Stimulated activated naive CD8-positive, alpha-beta T cell treated with anti-CD3 and anti-CD28 coated beads, Interleukin-15, Interleukin-2, amounts not matched to agents 100 ng/mL and 50 ng/mL, for 24 hours (primary cell): ENCODE results near the gene SIDT1.

Experiments
- H3K27ac Mint-ChIP-seq: one replicate; pipeline ENCODE4 v1.8.0; 2021; ENCODE audit warnings: mild to moderate bottlenecking, mixed read lengths
- H3K27me3 Mint-ChIP-seq: one replicate; pipeline ENCODE4 v1.8.0; 2021; ENCODE audit warnings: mixed read lengths
- H3K36me3 Mint-ChIP-seq: one replicate; pipeline ENCODE4 v1.8.0; 2021; ENCODE audit warnings: low read depth, mixed read lengths
- H3K4me1 Mint-ChIP-seq: one replicate; pipeline ENCODE4 v1.8.0; 2021; ENCODE audit warnings: low read depth, mixed read lengths
- H3K4me3 Mint-ChIP-seq: one replicate; pipeline ENCODE4 v1.8.0; 2021; ENCODE audit warnings: mild to moderate bottlenecking, mixed read lengths
- H3K9me3 Mint-ChIP-seq: one replicate; pipeline ENCODE4 v1.8.0; 2021; ENCODE audit warnings: mixed read lengths

Gene SIDT1

GRCh38 chr3:113654851-113655250, 122.5 kb downstream of the SIDT1 start:
- Mint-ChIP-seq H3K9me3 (no peaks in the 10 kb centered on the region), H3K27ac (no peak overlapping the region), H3K4me1 (peaks cover 16% of the 10 kb centered on the region), H3K4me3 (no peak overlapping the region), H3K36me3 (peaks cover 58% of the 10 kb centered on the region), H3K27me3 (no peaks in the 10 kb centered on the region)

GRCh38 chr3:113658107-113658506, 125.8 kb downstream of the SIDT1 start:
- peaks cover 22% of the 10 kb centered on the region for H3K4me1 Mint-ChIP-seq
- no peaks in the 10 kb centered on the region for H3K27me3 Mint-ChIP-seq
- H3K27ac Mint-ChIP-seq = no peak overlapping the region
- peaks cover 71% of the 10 kb centered on the region for H3K36me3 Mint-ChIP-seq
- no peak overlapping the region for H3K4me3 Mint-ChIP-seq
- no peaks in the 10 kb centered on the region for H3K9me3 Mint-ChIP-seq

DNA sequence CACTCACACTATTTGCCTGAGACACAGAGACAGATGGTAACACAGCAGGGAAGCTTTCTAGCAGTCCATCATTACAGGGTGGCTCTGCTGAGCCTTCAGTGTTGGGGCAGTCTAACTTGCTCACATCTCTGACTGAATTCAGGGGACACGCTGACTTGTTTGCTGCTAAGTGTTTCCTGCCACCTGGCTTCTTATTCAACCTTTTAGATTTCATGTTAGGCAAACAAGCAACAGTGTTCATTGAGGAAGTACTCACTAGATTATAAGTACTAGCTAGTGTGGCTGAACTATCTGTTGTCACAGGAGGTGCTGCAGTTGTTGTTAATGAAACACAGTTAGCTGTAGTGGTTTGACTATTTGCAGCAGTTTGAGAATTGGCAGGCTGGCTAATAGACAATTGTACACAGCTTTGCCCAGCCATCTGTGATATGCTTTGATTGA, 126.8 kb downstream of the SIDT1 start:
- Mint-ChIP-seq H3K4me1 (peaks cover 22% of the 10 kb centered on the region), H3K27me3 (no peaks in the 10 kb centered on the region), H3K27ac (no peak overlapping the region), H3K9me3 (no peaks in the 10 kb centered on the region), H3K36me3 (peaks cover 81% of the 10 kb centered on the region), H3K4me3 (no peak overlapping the region)

GRCh38 chr3:113659996-113660395, 127.6 kb downstream of the SIDT1 start:
- no peak overlapping the region for H3K27ac Mint-ChIP-seq
- H3K9me3 Mint-ChIP-seq = no peaks in the 10 kb centered on the region
- H3K4me1 Mint-ChIP-seq = peaks cover 24% of the 10 kb centered on the region
- H3K27me3 Mint-ChIP-seq = no peaks in the 10 kb centered on the region
- H3K36me3 Mint-ChIP-seq = peaks cover 83% of the 10 kb centered on the region
- H3K4me3 Mint-ChIP-seq = no peak overlapping the region

DNA sequence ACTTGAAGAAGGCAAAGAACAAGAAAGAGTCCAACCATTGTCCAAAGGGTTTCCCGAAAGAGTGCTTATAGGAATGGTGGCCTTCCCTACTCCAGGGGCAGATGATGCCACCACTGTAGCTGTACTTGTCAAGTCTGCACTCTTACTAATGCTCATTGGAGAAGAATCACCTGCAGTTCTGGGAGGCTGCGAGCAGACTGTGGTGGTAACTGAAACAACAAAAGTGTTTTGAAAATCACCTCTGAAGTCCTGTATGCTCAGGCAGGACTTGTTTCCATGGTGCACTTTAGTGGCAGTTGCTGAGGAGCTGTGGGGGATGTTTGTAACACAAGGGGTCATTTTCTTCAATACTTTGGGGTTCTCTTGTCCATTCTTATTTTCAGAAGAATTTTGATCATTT, 128.1 kb downstream of the SIDT1 start:
- H3K9me3 Mint-ChIP-seq = no peaks in the 10 kb centered on the region
- H3K4me3 Mint-ChIP-seq = no peak overlapping the region
- no peaks in the 10 kb centered on the region for H3K27me3 Mint-ChIP-seq
- peaks cover 22% of the 10 kb centered on the region for H3K4me1 Mint-ChIP-seq
- peaks cover 83% of the 10 kb centered on the region for H3K36me3 Mint-ChIP-seq
- H3K27ac Mint-ChIP-seq = peak overlapping the region; percentile 12

DNA sequence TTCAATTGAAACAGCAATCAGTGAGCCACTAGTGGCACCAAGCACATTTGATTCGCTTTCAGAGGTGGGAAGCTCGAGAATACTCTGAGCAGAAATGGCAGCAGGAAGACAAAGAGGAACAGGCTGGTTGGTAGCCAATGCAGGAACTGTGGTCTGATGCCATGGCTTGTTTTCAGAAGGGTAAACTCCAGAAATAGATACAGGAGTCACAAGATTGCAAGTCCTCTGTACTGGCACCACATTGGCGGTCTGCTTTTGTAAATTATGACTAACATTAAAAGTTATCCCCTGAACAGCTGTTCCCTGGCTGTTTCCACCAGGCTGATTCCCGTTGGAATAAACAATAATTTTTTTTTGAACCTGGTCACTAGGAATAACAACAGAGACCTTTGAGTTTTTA, 128.5 kb downstream of the SIDT1 start:
- H3K27ac Mint-ChIP-seq = peak overlapping the region; percentile 12
- H3K27me3 Mint-ChIP-seq = no peaks in the 10 kb centered on the region
- H3K4me3 Mint-ChIP-seq = no peak overlapping the region

GRCh38 chr3:113662824-113663223, 130.5 kb downstream of the SIDT1 start:
- no peak overlapping the region for H3K4me3 Mint-ChIP-seq
- no peaks in the 10 kb centered on the region for H3K9me3 Mint-ChIP-seq
- H3K27me3 Mint-ChIP-seq = no peaks in the 10 kb centered on the region
- H3K27ac Mint-ChIP-seq = peak overlapping the region; percentile 23
- peaks cover 25% of the 10 kb centered on the region for H3K4me1 Mint-ChIP-seq
- peaks cover 67% of the 10 kb centered on the region for H3K36me3 Mint-ChIP-seq

More for the DNA sequence above, 128.5 kb downstream of the SIDT1 start:
- Mint-ChIP-seq H3K36me3 (peaks cover 81% of the 10 kb centered on the region), H3K4me1 (peaks cover 22% of the 10 kb centered on the region), H3K9me3 (no peaks in the 10 kb centered on the region)

DNA sequence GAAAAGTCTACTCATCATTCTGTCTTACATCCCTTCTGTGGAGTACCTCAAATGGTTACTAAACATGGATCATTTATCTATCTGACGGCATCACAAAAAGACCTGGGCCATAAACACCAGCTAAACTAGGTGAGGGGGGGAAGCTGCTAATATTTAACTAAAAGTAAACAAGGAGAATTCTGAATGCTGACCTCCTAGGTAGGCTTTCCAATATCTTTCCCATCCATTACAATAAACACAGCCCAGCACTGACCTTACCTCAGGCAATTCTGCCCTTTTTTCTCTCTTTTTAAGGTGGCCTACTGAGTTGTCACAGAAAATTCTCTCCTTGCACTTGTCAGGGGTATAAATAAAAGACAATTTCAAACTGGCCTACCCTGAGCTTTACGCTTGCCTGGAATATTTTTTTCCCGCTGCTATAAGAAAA, 131.0 kb downstream of the SIDT1 start:
- no peaks in the 10 kb centered on the region for H3K9me3 Mint-ChIP-seq
- peaks cover 62% of the 10 kb centered on the region for H3K36me3 Mint-ChIP-seq
- H3K4me1 Mint-ChIP-seq = peaks cover 28% of the 10 kb centered on the region
- peak overlapping the region; percentile 23 for H3K27ac Mint-ChIP-seq
- H3K27me3 Mint-ChIP-seq = no peaks in the 10 kb centered on the region
- no peak overlapping the region for H3K4me3 Mint-ChIP-seq

GRCh38 chr3:113663761-113664160, 131.4 kb downstream of the SIDT1 start:
- Mint-ChIP-seq H3K4me1 (peaks cover 32% of the 10 kb centered on the region), H3K4me3 (no peak overlapping the region)

GRCh38 chr3:113664523-113665094, 132.3 kb downstream of the SIDT1 start:
- peaks cover 31% of the 10 kb centered on the region for H3K4me1 Mint-ChIP-seq
- no peaks in the 10 kb centered on the region for H3K27me3 Mint-ChIP-seq
- peaks cover 65% of the 10 kb centered on the region for H3K36me3 Mint-ChIP-seq
- H3K9me3 Mint-ChIP-seq = no peaks in the 10 kb centered on the region
- H3K27ac Mint-ChIP-seq = no peak overlapping the region
- no peak overlapping the region for H3K4me3 Mint-ChIP-seq

More at GRCh38 chr3:113663761-113664160, 131.4 kb downstream of the SIDT1 start:
- Mint-ChIP-seq H3K36me3 (peaks cover 62% of the 10 kb centered on the region), H3K9me3 (no peaks in the 10 kb centered on the region), H3K27me3 (no peaks in the 10 kb centered on the region), H3K27ac (no peak overlapping the region)

- Mint-ChIP-seq H3K36me3 (peaks cover 51% of the 10 kb centered on the region), H3K4me3 (no peak overlapping the region), H3K9me3 (no peaks in the 10 kb centered on the region), H3K27me3 (no peaks in the 10 kb centered on the region), H3K4me1 (peaks cover 23% of the 10 kb centered on the region), H3K27ac (no peak overlapping the region)
Observed at GRCh38 chr3:113668015-113668414, 135.7 kb downstream of the SIDT1 start.

- Mint-ChIP-seq H3K27ac (no peak overlapping the region), H3K36me3 (peaks cover 49% of the 10 kb centered on the region), H3K4me3 (no peak overlapping the region), H3K27me3 (no peaks in the 10 kb centered on the region), H3K4me1 (peaks cover 20% of the 10 kb centered on the region), H3K9me3 (no peaks in the 10 kb centered on the region)
Observed at GRCh38 chr3:113673593-113673992, 141.2 kb downstream of the SIDT1 start.

- H3K27ac Mint-ChIP-seq = peak overlapping the region; percentile 36
Observed at GRCh38 chr3:113676261-113676660, 143.9 kb downstream of the SIDT1 start.

DNA sequence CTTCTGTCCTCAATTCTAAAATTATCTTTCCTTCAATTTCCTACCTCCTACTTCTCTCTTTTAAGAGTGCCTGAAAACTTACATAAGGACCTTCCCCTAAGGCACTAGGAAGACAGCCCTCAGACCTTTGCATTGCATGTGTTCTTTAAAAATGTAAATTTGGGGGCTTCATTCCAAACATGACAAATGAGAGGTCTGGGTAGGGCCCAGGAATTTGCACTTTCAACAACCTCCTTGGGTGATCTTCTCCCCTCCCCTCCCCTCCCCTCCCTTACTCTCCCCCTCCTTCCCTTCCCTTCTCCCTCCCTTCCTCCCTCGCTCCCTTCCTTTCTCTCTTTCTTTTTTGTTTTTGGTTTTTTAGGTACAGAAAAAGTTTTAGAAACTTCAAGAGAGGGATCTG, 145.4 kb downstream of the SIDT1 start:
- Mint-ChIP-seq H3K4me3 (no peak overlapping the region), H3K9me3 (no peaks in the 10 kb centered on the region), H3K36me3 (peaks cover 32% of the 10 kb centered on the region), H3K27ac (no peak overlapping the region), H3K27me3 (no peaks in the 10 kb centered on the region), H3K4me1 (peaks cover 15% of the 10 kb centered on the region)

More at GRCh38 chr3:113676261-113676660, 143.9 kb downstream of the SIDT1 start:
- H3K36me3 Mint-ChIP-seq = peaks cover 28% of the 10 kb centered on the region
- no peak overlapping the region for H3K4me3 Mint-ChIP-seq
- H3K4me1 Mint-ChIP-seq = peaks cover 15% of the 10 kb centered on the region
- no peaks in the 10 kb centered on the region for H3K27me3 Mint-ChIP-seq
- H3K9me3 Mint-ChIP-seq = no peaks in the 10 kb centered on the region

GRCh38 chr3:113678773-113679172, 146.4 kb downstream of the SIDT1 start:
- Mint-ChIP-seq H3K9me3 (peaks cover 2% of the 10 kb centered on the region), H3K4me3 (no peak overlapping the region), H3K27me3 (no peaks in the 10 kb centered on the region), H3K36me3 (peaks cover 36% of the 10 kb centered on the region), H3K27ac (no peak overlapping the region), H3K4me1 (peaks cover 15% of the 10 kb centered on the region)
